HepG2 (cell line): Measurements from ENCODE around the gene ZCCHC3. TPM values are rescaled to one million over a fixed set of nuclear protein-coding genes. Genes with fewer than 3 reads are reported as not detected.

ENCODE experiments used
- ATF7 ChIP-seq, 2 experiments: fragments of 450-650 bp in 1 of 2; sonication (generic) in 1 of 2; formaldehyde crosslinking in 1 of 2; IDR thresholded peaks; 2 replicates each; pipeline versions ENCODE4 v1.4.0 to v1.6.1; 2016 to 2020; ENCODE audit warnings: antibody characterized with exemption in 1 of 2, mild to moderate bottlenecking in 1 of 2, missing genetic modification reagents in 1 of 2
- ATM ChIP-seq: fragments of 450-650 bp; IDR thresholded peaks from 2 replicates; pipeline ENCODE4 v1.7.1; 2017; ENCODE audit warnings: mild to moderate bottlenecking, borderline replicate concordance
- CENPX ChIP-seq: sonication (generic); formaldehyde crosslinking; IDR thresholded peaks from 2 replicates; pipeline ENCODE4 v1.9.0; 2021; ENCODE audit warnings: mild to moderate bottlenecking, missing genetic modification reagents, moderate library complexity
- EP300 ChIP-seq, 3 experiments: sonication (generic) in 1 of 3; formaldehyde crosslinking in 1 of 3; IDR thresholded peaks; 2 replicates each; pipeline versions ENCODE4 v1.5.1 to v1.6.1; 2011 to 2020; ENCODE audit warnings: low read depth in 2 of 3, low read length in 2 of 3, borderline replicate concordance in 1 of 3, improper control_type of control experiment in 1 of 3, mild to moderate bottlenecking in 1 of 3, missing genetic modification reagents in 1 of 3, moderate library complexity in 1 of 3
- FOXA1 ChIP-seq, 2 experiments: fragments of 450-650 bp in 1 of 2; sonication (generic) in 1 of 2; formaldehyde crosslinking in 1 of 2; IDR thresholded peaks; 2 replicates each; pipeline versions ENCODE4 v1.4.0 to v1.6.1; 2016 to 2020; ENCODE audit warnings: missing genetic modification reagents in 1 of 2
- GFI1 ChIP-seq: sonication (generic); formaldehyde crosslinking; IDR thresholded peaks from 2 replicates; pipeline ENCODE4 v1.5.0; 2020; ENCODE audit warnings: missing genetic modification reagents, mild to moderate bottlenecking, borderline replicate concordance
- JDP2 ChIP-seq: sonication (generic); formaldehyde crosslinking; IDR thresholded peaks from 2 replicates; pipeline ENCODE4 v1.8.1; 2022; ENCODE audit warnings: missing genetic modification reagents, borderline replicate concordance
- KDM4B ChIP-seq: sonication (generic); formaldehyde crosslinking; IDR thresholded peaks from 2 replicates; pipeline ENCODE4 v1.4.0; 2020; ENCODE audit warnings: missing genetic modification reagents
- MTF2 ChIP-seq: sonication (generic); formaldehyde crosslinking; IDR thresholded peaks from 2 replicates; pipeline ENCODE4 v1.5.0; 2020; ENCODE audit warnings: missing genetic modification reagents, borderline replicate concordance
- SALL1 ChIP-seq: sonication (generic); formaldehyde crosslinking; IDR thresholded peaks from 2 replicates; pipeline ENCODE4 v1.8.0; 2022; ENCODE audit warnings: mild to moderate bottlenecking, missing genetic modification reagents
- SMARCC2 ChIP-seq: fragments of 450-650 bp; IDR thresholded peaks from 2 replicates; pipeline ENCODE4 v1.6.1; 2017; ENCODE audit warnings: antibody characterized with exemption, mild to moderate bottlenecking
- SPEN ChIP-seq: sonication (generic); formaldehyde crosslinking; IDR thresholded peaks from 2 replicates; pipeline ENCODE4 v1.5.1; 2020; ENCODE audit warnings: low read depth, mild to moderate bottlenecking, missing genetic modification reagents
- ZMAT3 ChIP-seq: sonication (generic); formaldehyde crosslinking; conservative IDR thresholded peaks from 2 replicates; pipeline ENCODE4 v1.7.0; 2021; ENCODE audit warnings: missing genetic modification reagents
- ZNF331 ChIP-seq: sonication (generic); formaldehyde crosslinking; IDR thresholded peaks from 2 replicates; pipeline ENCODE4 v1.4.0; 2020; ENCODE audit warnings: missing genetic modification reagents
- ZNF382 ChIP-seq: sonication (generic); formaldehyde crosslinking; IDR thresholded peaks from 2 replicates; pipeline ENCODE4 v1.5.0; 2020; ENCODE audit warnings: missing genetic modification reagents, mild to moderate bottlenecking, borderline replicate concordance
- ZNF552 ChIP-seq: sonication (generic); formaldehyde crosslinking; IDR thresholded peaks from 2 replicates; pipeline ENCODE4 v1.9.0; 2022; ENCODE audit warnings: missing genetic modification reagents, mild to moderate bottlenecking, borderline replicate concordance
- ZNF598 ChIP-seq: sonication (generic); formaldehyde crosslinking; IDR thresholded peaks from 2 replicates; pipeline ENCODE4 v1.5.1; 2020; ENCODE audit warnings: mild to moderate bottlenecking, missing genetic modification reagents, borderline replicate concordance
- ZNF605 ChIP-seq: sonication (generic); formaldehyde crosslinking; IDR thresholded peaks from 2 replicates; pipeline ENCODE4 v1.8.0; 2022; ENCODE audit warnings: mild to moderate bottlenecking, missing genetic modification reagents
- ZNF816 ChIP-seq: sonication (generic); formaldehyde crosslinking; IDR thresholded peaks from 2 replicates; pipeline ENCODE4 v1.8.0; 2022; ENCODE audit warnings: missing genetic modification reagents, mild to moderate bottlenecking, borderline replicate concordance
- polyA plus RNA-seq, 8 experiments: library from polyadenylated mRNA; depleted of rRNA in 3 of 8; stranded (reverse) in 7 of 8; unstranded in 1 of 8; fragments of >200 nt; fragmentation: Illumina TruSeq in 4 of 8; extraction: Trizol in 4 of 8; gene quantifications; 2 replicates each; pipeline versions ENCODE4 v1.2.1 to v1.2.3, GENCODE V29; 2011 to 2016; ENCODE audit warnings: low read depth in 4 of 8, missing spikeins in 1 of 8, mixed read lengths in 1 of 8; ENCODE audit not compliant: insufficient read depth in 1 of 8
- total RNA-seq, 5 experiments: library from RNA; depleted of rRNA; stranded (reverse); fragments of >200 nt; fragmentation: Illumina TruSeq; extraction: Trizol; gene quantifications; 2 replicates each; pipeline ENCODE4 v1.2.3, GENCODE V29; 2016; ENCODE audit warnings: low read depth in 1 of 5
- TF ChIP-seq, protein P1 (sequence below): fragments of 450-650 bp; IDR thresholded peaks from 2 replicates; pipeline ENCODE4 v1.6.1; 2016
- TF ChIP-seq, protein P2 (sequence below): sonication (generic); formaldehyde crosslinking; IDR thresholded peaks from 2 replicates; pipeline ENCODE4 v1.4.0; 2020; ENCODE audit warnings: missing genetic modification reagents, low read depth, mild to moderate bottlenecking, borderline replicate concordance
- TF ChIP-seq, protein P3 (sequence below): IDR thresholded peaks from 2 replicates; pipeline ENCODE4 v1.6.1; 2016
- TF ChIP-seq, protein P4 (sequence below): sonication (generic); formaldehyde crosslinking; IDR thresholded peaks from 2 replicates; pipeline ENCODE4 v1.9.0; 2021; ENCODE audit warnings: missing genetic modification reagents, borderline replicate concordance

Gene ZCCHC3
- total and polyA plus RNA-seq, 2 of the 13 experiments (the other 11 are each of a cell fraction or from before 2014, with no cell fraction given), result 46.6 to 63.0 TPM

DNA sequence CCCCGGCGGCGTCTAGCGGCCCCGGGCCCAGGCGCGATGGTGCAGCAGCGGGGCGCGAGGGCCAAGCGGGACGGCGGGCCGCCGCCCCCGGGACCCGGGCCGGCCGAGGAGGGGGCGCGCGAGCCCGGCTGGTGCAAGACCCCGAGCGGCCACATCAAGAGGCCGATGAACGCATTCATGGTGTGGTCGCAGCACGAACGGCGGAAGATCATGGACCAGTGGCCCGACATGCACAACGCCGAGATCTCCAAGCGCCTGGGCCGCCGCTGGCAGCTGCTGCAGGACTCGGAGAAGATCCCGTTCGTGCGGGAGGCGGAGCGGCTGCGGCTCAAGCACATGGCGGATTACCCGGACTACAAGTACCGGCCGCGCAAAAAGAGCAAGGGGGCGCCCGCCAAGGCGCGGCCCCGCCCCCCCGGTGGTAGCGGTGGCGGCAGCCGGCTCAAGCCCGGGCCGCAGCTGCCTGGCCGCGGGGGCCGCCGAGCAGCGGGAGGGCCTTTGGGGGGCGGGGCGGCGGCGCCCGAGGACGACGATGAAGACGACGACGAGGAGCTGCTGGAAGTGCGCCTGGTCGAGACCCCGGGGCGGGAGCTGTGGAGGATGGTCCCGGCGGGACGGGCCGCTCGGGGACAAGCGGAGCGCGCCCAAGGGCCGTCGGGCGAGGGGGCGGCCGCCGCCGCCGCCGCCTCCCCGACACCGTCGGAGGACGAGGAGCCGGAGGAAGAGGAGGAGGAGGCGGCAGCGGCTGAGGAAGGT lies 28.7 kb downstream of the ZCCHC3 start (continued):
- TF ChIP-seq, protein P1, sequence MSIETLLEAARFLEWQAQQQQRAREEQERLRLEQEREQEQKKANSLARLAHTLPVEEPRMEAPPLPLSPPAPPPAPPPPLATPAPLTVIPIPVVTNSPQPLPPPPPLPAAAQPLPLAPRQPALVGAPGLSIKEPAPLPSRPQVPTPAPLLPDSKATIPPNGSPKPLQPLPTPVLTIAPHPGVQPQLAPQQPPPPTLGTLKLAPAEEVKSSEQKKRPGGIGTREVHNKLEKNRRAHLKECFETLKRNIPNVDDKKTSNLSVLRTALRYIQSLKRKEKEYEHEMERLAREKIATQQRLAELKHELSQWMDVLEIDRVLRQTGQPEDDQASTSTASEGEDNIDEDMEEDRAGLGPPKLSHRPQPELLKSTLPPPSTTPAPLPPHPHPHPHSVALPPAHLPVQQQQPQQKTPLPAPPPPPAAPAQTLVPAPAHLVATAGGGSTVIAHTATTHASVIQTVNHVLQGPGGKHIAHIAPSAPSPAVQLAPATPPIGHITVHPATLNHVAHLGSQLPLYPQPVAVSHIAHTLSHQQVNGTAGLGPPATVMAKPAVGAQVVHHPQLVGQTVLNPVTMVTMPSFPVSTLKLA, result no peak
- TF ChIP-seq GFI1 (CRISPR knock-in tag) (peak; percentile 50; the same call in 1 of the 2 replicates), FOXA1 (IDR thresholded peaks at IDR 0.05) (no peak), FOXA1 (CRISPR knock-in tag; IDR thresholded peaks at IDR 0.05) (no peak; the same call in 1 of the 2 replicates), SPEN (no peak), KDM4B (CRISPR knock-in tag) (0 out of 2 replicates have a peak, but pooled peaks have one; percentile 48), ZNF598 (no peak), ZNF552 (CRISPR knock-in tag) (0 out of 2 replicates have a peak, but pooled peaks have one; percentile 9), ZNF382 (CRISPR knock-in tag) (no peak), ZNF331 (CRISPR knock-in tag) (no peak; the same call in none of the 2 replicates), EP300 (IDR thresholded peaks at IDR 0.05; ENCODE audit: low read depth in 2 of 2, low read length in 2 of 2) (no peak), EP300 (CRISPR knock-in tag; IDR thresholded peaks at IDR 0.05; ENCODE audit: borderline replicate concordance) (no peak), CENPX (no peak), JDP2 (no peak), ZMAT3 (CRISPR knock-in tag) (no peak), ATF7 (IDR thresholded peaks at IDR 0.05) (no peak), ATF7 (CRISPR knock-in tag; IDR thresholded peaks at IDR 0.05) (no peak), ZNF816 (CRISPR knock-in tag) (0 out of 2 replicates have a peak, but pooled peaks have one; percentile 21), ZNF605 (CRISPR knock-in tag) (no peak), SALL1 (peak; percentile 70), SMARCC2 (no peak), ATM (no peak), MTF2 (CRISPR knock-in tag) (no peak)
- TF ChIP-seq, protein P2, sequence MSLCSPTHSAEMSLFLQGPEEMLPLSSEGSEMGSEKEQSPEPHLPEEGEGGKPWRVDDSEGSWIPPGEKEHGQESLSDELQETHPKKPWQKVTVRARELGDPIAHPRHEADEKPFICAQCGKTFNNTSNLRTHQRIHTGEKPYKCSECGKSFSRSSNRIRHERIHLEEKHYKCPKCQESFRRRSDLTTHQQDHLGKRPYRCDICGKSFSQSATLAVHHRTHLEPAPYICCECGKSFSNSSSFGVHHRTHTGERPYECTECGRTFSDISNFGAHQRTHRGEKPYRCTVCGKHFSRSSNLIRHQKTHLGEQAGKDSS (CRISPR knock-in tag), result peak; percentile 26; the same call in 1 of the 2 replicates
- TF ChIP-seq, protein P3, sequence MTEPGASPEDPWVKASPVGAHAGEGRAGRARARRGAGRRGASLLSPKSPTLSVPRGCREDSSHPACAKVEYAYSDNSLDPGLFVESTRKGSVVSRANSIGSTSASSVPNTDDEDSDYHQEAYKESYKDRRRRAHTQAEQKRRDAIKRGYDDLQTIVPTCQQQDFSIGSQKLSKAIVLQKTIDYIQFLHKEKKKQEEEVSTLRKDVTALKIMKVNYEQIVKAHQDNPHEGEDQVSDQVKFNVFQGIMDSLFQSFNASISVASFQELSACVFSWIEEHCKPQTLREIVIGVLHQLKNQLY (CRISPR knock-in tag), result no peak
- TF ChIP-seq, protein P4, sequence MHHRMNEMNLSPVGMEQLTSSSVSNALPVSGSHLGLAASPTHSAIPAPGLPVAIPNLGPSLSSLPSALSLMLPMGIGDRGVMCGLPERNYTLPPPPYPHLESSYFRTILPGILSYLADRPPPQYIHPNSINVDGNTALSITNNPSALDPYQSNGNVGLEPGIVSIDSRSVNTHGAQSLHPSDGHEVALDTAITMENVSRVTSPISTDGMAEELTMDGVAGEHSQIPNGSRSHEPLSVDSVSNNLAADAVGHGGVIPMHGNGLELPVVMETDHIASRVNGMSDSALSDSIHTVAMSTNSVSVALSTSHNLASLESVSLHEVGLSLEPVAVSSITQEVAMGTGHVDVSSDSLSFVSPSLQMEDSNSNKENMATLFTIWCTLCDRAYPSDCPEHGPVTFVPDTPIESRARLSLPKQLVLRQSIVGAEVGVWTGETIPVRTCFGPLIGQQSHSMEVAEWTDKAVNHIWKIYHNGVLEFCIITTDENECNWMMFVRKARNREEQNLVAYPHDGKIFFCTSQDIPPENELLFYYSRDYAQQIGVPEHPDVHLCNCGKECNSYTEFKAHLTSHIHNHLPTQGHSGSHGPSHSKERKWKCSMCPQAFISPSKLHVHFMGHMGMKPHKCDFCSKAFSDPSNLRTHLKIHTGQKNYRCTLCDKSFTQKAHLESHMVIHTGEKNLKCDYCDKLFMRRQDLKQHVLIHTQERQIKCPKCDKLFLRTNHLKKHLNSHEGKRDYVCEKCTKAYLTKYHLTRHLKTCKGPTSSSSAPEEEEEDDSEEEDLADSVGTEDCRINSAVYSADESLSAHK (CRISPR knock-in tag), result no peak
